ENCODE data around the gene NIPAL1.
"Not testable (repeated sequence)": the region's sequence is repeated elsewhere in the genome, so short reads cannot be mapped to it uniquely, and the experiment has no call there.

Gene NIPAL1

GRCh38 chr4:47996021-47996420 lies 20.6 kb upstream of the NIPAL1 start:
- Histone ChIP-seq H3K9ac (ENCODE audit: low read depth, low read length) (no peak overlapping the region), H3K79me2 (ENCODE audit: insufficient read depth, low read length) (no peaks in the 10 kb centered on the region), H3K4me2 (ENCODE audit: insufficient read depth, low read length) (no peak overlapping the region), H3K27ac (ENCODE audit: low read length) (no peak overlapping the region), H3K27me3 (ENCODE audit: insufficient read depth, low read length, poor library complexity) (no peaks in the 10 kb centered on the region), H3K4me3 (ENCODE audit: low read depth in 1 of 2, low read length in 2 of 2) (no peak overlapping the region), H2AFZ (ENCODE audit: low read depth, low read length) (no peak overlapping the region), H4K20me1 (ENCODE audit: insufficient read depth, low read length) (no peaks in the 10 kb centered on the region), H3K4me1 (ENCODE audit: insufficient read depth, low read length) (no peaks in the 10 kb centered on the region), H3K9me3 (ENCODE audit: insufficient read depth, low read length, severe bottlenecking) (peaks cover 5% of the 10 kb centered on the region), H3K36me3 (ENCODE audit: insufficient read depth, low read length) (no peaks in the 10 kb centered on the region)
- ATAC-seq (ENCODE audit: insufficient read depth, low read depth) (no peak), DNase-seq (no peak)
- TF ChIP-seq CTCF (IDR thresholded peaks at IDR 0.05; ENCODE audit: borderline replicate concordance, extremely low read depth, low read length, poor library complexity, severe bottlenecking), result no peak
- no peak for TF ChIP-seq EZH2 (IDR thresholded peaks at IDR 0.05; ENCODE audit: borderline replicate concordance, low read depth, low read length, severe bottlenecking)

- H3K9ac ChIP-seq (ENCODE audit: low read depth, low read length), result no peak overlapping the region
Measured at GRCh38 chr4:48002267-48002666, 14.3 kb upstream of the NIPAL1 start.

GRCh38 chr4:48003568-48003967 lies 13.0 kb upstream of the NIPAL1 start:
- not testable (repeated sequence) for H3K4me2 ChIP-seq (ENCODE audit: insufficient read depth, low read length); H3K4me3 ChIP-seq (ENCODE audit: low read depth in 1 of 2, low read length in 2 of 2); H3K79me2 ChIP-seq (ENCODE audit: insufficient read depth, low read length); H3K4me1 ChIP-seq (ENCODE audit: insufficient read depth, low read length); H3K9ac ChIP-seq (ENCODE audit: low read depth, low read length); H4K20me1 ChIP-seq (ENCODE audit: insufficient read depth, low read length); H3K36me3 ChIP-seq (ENCODE audit: insufficient read depth, low read length); H2AFZ ChIP-seq (ENCODE audit: low read depth, low read length); DNase-seq; H3K27ac ChIP-seq (ENCODE audit: low read length); ATAC-seq (ENCODE audit: insufficient read depth, low read depth); H3K9me3 ChIP-seq (ENCODE audit: insufficient read depth, low read length, severe bottlenecking); H3K27me3 ChIP-seq (ENCODE audit: insufficient read depth, low read length, poor library complexity)

More at GRCh38 chr4:48002267-48002666, 14.3 kb upstream of the NIPAL1 start:
- H3K27ac ChIP-seq (ENCODE audit: low read length), result no peak overlapping the region
- H3K4me1 ChIP-seq (ENCODE audit: insufficient read depth, low read length), result no peaks in the 10 kb centered on the region
- DNase-seq (no peak), ATAC-seq (ENCODE audit: insufficient read depth, low read depth) (no peak)
- no peak overlapping the region for H3K4me3 ChIP-seq (ENCODE audit: low read depth in 1 of 2, low read length in 2 of 2)
- H3K4me2 ChIP-seq (ENCODE audit: insufficient read depth, low read length), result no peak overlapping the region
- H4K20me1 ChIP-seq (ENCODE audit: insufficient read depth, low read length), result no peaks in the 10 kb centered on the region
- H2AFZ ChIP-seq (ENCODE audit: low read depth, low read length), result no peak overlapping the region
- H3K27me3 ChIP-seq (ENCODE audit: insufficient read depth, low read length, poor library complexity), result no peaks in the 10 kb centered on the region
- H3K79me2 ChIP-seq (ENCODE audit: insufficient read depth, low read length), result no peaks in the 10 kb centered on the region
- no peaks in the 10 kb centered on the region for H3K36me3 ChIP-seq (ENCODE audit: insufficient read depth, low read length)
- TF ChIP-seq EZH2 (IDR thresholded peaks at IDR 0.05; ENCODE audit: borderline replicate concordance, low read depth, low read length, severe bottlenecking) (no peak), CTCF (IDR thresholded peaks at IDR 0.05; ENCODE audit: borderline replicate concordance, extremely low read depth, low read length, poor library complexity, severe bottlenecking) (no peak)
- peaks cover 8% of the 10 kb centered on the region for H3K9me3 ChIP-seq (ENCODE audit: insufficient read depth, low read length, severe bottlenecking)

- no peaks in the 10 kb centered on the region for H4K20me1 ChIP-seq (ENCODE audit: insufficient read depth, low read length)
- no peak overlapping the region for H2AFZ ChIP-seq (ENCODE audit: low read depth, low read length)
- no peak overlapping the region for H3K9ac ChIP-seq (ENCODE audit: low read depth, low read length)
- no peak overlapping the region for H3K27ac ChIP-seq (ENCODE audit: low read length)
- no peaks in the 10 kb centered on the region for H3K27me3 ChIP-seq (ENCODE audit: insufficient read depth, low read length, poor library complexity)
- H3K9me3 ChIP-seq (ENCODE audit: insufficient read depth, low read length, severe bottlenecking), result peaks cover 12% of the 10 kb centered on the region
- H3K4me1 ChIP-seq (ENCODE audit: insufficient read depth, low read length), result no peaks in the 10 kb centered on the region
- H3K4me2 ChIP-seq (ENCODE audit: insufficient read depth, low read length), result no peak overlapping the region
- no peak for ATAC-seq (ENCODE audit: insufficient read depth, low read depth)
- H3K36me3 ChIP-seq (ENCODE audit: insufficient read depth, low read length), result no peaks in the 10 kb centered on the region
- H3K79me2 ChIP-seq (ENCODE audit: insufficient read depth, low read length), result no peaks in the 10 kb centered on the region
- no peak for DNase-seq
- H3K4me3 ChIP-seq (ENCODE audit: low read depth in 1 of 2, low read length in 2 of 2), result no peak overlapping the region
- TF ChIP-seq CTCF (IDR thresholded peaks at IDR 0.05; ENCODE audit: borderline replicate concordance, extremely low read depth, low read length, poor library complexity, severe bottlenecking), result no peak
Measured at GRCh38 chr4:48005781-48006180, 10.8 kb upstream of the NIPAL1 start.

Measured in DND-41 (cell line).